K562 (cell line): ENCODE measurements around the gene LCA5L. TPM values are rescaled to one million over a fixed set of nuclear protein-coding genes. Genes with fewer than 3 reads are reported as not detected.

Experiments
- BHLHE40 ChIP-seq: IDR thresholded peaks from 2 replicates; pipeline ENCODE4 v1.6.1; 2011; ENCODE audit warnings: low read length, improper control_type of control experiment
- BRD4 ChIP-seq: fragments of 200-600 bp; sonication (generic); IDR thresholded peaks from 2 replicates; pipeline ENCODE4 v1.6.1; 2017; ENCODE audit warnings: inconsistent platforms
- ESRRB ChIP-seq: fragments of 250-450 bp; sonication (Bioruptor Pico); IDR thresholded peaks from 2 replicates; pipeline ENCODE4 v1.5.0; 2020; ENCODE audit warnings: mild to moderate bottlenecking, moderate library complexity, borderline replicate concordance
- GATAD2B ChIP-seq: fragments of 450-650 bp; IDR thresholded peaks from 2 replicates; pipeline ENCODE4 v1.6.1; 2017; ENCODE audit warnings: mild to moderate bottlenecking, borderline replicate concordance
- ILF3 ChIP-seq: fragments of 450-650 bp; IDR thresholded peaks from 2 replicates; pipeline ENCODE4 v1.6.1; 2018; ENCODE audit warnings: antibody characterized with exemption, mild to moderate bottlenecking, moderate library complexity, borderline replicate concordance
- NELFE ChIP-seq: IDR thresholded peaks from 2 replicates; pipeline ENCODE4 v1.6.1; 2011; ENCODE audit warnings: mild to moderate bottlenecking; ENCODE audit not compliant: insufficient read depth, insufficient read length
- RBM25 ChIP-seq: fragments of 200-400 bp; formaldehyde crosslinking; IDR thresholded peaks from 2 replicates; pipeline ENCODE4 v1.6.1; 2018; ENCODE audit warnings: low read length, low read depth, moderate library complexity; ENCODE audit not compliant: severe bottlenecking
- SPI1 ChIP-seq: IDR thresholded peaks from 2 replicates; pipeline ENCODE4 v1.6.1; 2011; ENCODE audit warnings: low read depth, low read length, control low read depth, borderline replicate concordance
- STAT5B ChIP-seq: fragments of 250-450 bp; sonication (Bioruptor Pico); IDR thresholded peaks from 2 replicates; pipeline ENCODE4 v1.8.0; 2021; ENCODE audit warnings: mild to moderate bottlenecking, inconsistent platforms
- ZBTB12 ChIP-seq: fragments of 250-450 bp; sonication (Bioruptor Pico); IDR thresholded peaks from 2 replicates; pipeline ENCODE4 v1.4.0; 2020
- ZNF232 ChIP-seq: sonication (generic); formaldehyde crosslinking; IDR thresholded peaks from 2 replicates; pipeline ENCODE4 v1.8.0; 2022; ENCODE audit warnings: mild to moderate bottlenecking, missing genetic modification reagents
- ZNF239 ChIP-seq: fragments of 250-450 bp; sonication (Bioruptor Pico); IDR thresholded peaks from 2 replicates; pipeline ENCODE4 v1.4.0; 2020; ENCODE audit warnings: mild to moderate bottlenecking
- ZNF280A ChIP-seq: fragments of 450-650 bp; IDR thresholded peaks from 2 replicates; pipeline ENCODE4 v1.6.1; 2018; ENCODE audit warnings: mild to moderate bottlenecking, low read depth; ENCODE audit not compliant: partially characterized antibody
- ZNF3 ChIP-seq: fragments of 250-450 bp; sonication (Bioruptor Pico); IDR thresholded peaks from 2 replicates; pipeline ENCODE4 v1.5.0; 2021; ENCODE audit warnings: mild to moderate bottlenecking, moderate library complexity
- ZNF445 ChIP-seq: fragments of 250-450 bp; sonication (Bioruptor Pico); IDR thresholded peaks from 2 replicates; pipeline ENCODE4 v1.4.0; 2020; ENCODE audit warnings: low read depth, mild to moderate bottlenecking, moderate library complexity
- ZNF589 ChIP-seq: fragments of 200-800 bp; sonication (Bioruptor generic); IDR thresholded peaks from 2 replicates; pipeline ENCODE4 v1.6.1; 2016; ENCODE audit warnings: low read depth, missing genetic modification characterization, missing compliant biosample characterization
- ZNF830 ChIP-seq: fragments of 250-450 bp; sonication (Bioruptor Pico); IDR thresholded peaks from 2 replicates; pipeline ENCODE4 v1.5.0; 2021; ENCODE audit warnings: mild to moderate bottlenecking
- polyA plus RNA-seq, 8 experiments: library from polyadenylated mRNA; depleted of rRNA in 4 of 8; stranded (reverse) in 5 of 8; unstranded in 3 of 8; fragments of >200 nt; fragmentation: Nextera tagmentation in 2 of 8; fragmentation: Illumina TruSeq in 1 of 8; extraction: Ambion mirVana in 2 of 8; extraction: Trizol in 1 of 8; gene quantifications; 2 replicates each; pipeline versions ENCODE4 v1.2.1 to v1.2.3, GENCODE V29; 2011 to 2014; ENCODE audit warnings: inconsistent platforms in 1 of 8, missing spikeins in 1 of 8
- total RNA-seq, 7 experiments: library from RNA; depleted of rRNA in 6 of 7; stranded (reverse); fragments of >200 nt in 6 of 7; fragmentation: Illumina TruSeq in 2 of 7; extraction: Trizol in 2 of 7; gene quantifications; 2 replicates each; pipeline versions ENCODE4 v1.2.1 to v1.2.3, GENCODE V29; 2011 to 2021; ENCODE audit warnings: low replicate concordance in 1 of 7
- TF ChIP-seq, protein P1 (sequence below): sonication (generic); formaldehyde crosslinking; IDR thresholded peaks from 2 replicates; pipeline ENCODE4 v1.8.0; 2023; ENCODE audit warnings: missing genetic modification reagents, mild to moderate bottlenecking, borderline replicate concordance

LCA5L gene
- total and polyA plus RNA-seq, 9 of the 15 experiments (the other 6 are each of a cell fraction or from before 2014, with no cell fraction given) = 1.8 to 4.9 (median 3.8) TPM

GRCh38 chr21:39363607-39364555 is 81.7 kb downstream of the LCA5L start (continued):
- TF ChIP-seq, protein P1, sequence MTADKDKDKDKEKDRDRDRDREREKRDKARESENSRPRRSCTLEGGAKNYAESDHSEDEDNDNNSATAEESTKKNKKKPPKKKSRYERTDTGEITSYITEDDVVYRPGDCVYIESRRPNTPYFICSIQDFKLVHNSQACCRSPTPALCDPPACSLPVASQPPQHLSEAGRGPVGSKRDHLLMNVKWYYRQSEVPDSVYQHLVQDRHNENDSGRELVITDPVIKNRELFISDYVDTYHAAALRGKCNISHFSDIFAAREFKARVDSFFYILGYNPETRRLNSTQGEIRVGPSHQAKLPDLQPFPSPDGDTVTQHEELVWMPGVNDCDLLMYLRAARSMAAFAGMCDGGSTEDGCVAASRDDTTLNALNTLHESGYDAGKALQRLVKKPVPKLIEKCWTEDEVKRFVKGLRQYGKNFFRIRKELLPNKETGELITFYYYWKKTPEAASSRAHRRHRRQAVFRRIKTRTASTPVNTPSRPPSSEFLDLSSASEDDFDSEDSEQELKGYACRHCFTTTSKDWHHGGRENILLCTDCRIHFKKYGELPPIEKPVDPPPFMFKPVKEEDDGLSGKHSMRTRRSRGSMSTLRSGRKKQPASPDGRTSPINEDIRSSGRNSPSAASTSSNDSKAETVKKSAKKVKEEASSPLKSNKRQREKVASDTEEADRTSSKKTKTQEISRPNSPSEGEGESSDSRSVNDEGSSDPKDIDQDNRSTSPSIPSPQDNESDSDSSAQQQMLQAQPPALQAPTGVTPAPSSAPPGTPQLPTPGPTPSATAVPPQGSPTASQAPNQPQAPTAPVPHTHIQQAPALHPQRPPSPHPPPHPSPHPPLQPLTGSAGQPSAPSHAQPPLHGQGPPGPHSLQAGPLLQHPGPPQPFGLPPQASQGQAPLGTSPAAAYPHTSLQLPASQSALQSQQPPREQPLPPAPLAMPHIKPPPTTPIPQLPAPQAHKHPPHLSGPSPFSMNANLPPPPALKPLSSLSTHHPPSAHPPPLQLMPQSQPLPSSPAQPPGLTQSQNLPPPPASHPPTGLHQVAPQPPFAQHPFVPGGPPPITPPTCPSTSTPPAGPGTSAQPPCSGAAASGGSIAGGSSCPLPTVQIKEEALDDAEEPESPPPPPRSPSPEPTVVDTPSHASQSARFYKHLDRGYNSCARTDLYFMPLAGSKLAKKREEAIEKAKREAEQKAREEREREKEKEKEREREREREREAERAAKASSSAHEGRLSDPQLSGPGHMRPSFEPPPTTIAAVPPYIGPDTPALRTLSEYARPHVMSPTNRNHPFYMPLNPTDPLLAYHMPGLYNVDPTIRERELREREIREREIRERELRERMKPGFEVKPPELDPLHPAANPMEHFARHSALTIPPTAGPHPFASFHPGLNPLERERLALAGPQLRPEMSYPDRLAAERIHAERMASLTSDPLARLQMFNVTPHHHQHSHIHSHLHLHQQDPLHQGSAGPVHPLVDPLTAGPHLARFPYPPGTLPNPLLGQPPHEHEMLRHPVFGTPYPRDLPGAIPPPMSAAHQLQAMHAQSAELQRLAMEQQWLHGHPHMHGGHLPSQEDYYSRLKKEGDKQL (CRISPR knock-in tag) = no peak
- TF ChIP-seq GATAD2B (no peak), ESRRB (CRISPR knock-in tag) (no peak), BRD4 (no peak), ZNF280A (no peak), BHLHE40 (no peak), SPI1 (no peak), STAT5B (CRISPR knock-in tag) (no peak), ZBTB12 (CRISPR knock-in tag) (no peak), NELFE (no peak), ILF3 (no peak), ZNF232 (CRISPR knock-in tag) (no peak), ZNF830 (CRISPR knock-in tag) (no peak), RBM25 (no peak), ZNF445 (peak; percentile 47; the same call in 1 of the 2 replicates), ZNF589 (peak; percentile 79), ZNF3 (no peak), ZNF239 (CRISPR knock-in tag) (no peak)
